ENCODE data around the gene OLFML2B. TPM values are rescaled to one million over a fixed set of nuclear protein-coding genes. Genes with fewer than 3 reads are reported as not detected.

The OLFML2B gene
- total and polyA plus RNA-seq, 2 of the 13 experiments (the other 11 are each of a cell fraction or from before 2014, with no cell fraction given): not detected

DNA sequence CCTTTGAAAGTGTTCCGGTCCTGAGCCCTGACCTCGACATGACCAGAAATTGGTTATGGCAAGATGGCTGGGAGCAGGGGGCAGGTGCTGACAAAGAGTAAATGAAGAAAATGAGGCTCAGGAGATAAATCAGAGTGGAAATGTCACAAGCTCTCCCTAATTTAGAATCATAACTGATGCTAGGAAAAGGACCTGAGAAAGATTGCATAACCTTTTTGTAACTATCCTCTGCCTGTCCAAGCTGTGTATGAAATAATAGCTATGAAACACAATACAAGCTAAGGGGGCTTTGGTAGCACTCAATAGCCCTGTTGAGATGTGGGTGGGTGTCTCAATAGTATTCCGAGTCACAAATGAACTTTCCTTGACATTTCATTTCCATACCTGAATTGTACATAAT is 32.9 kb upstream of the OLFML2B start:
- ChIA-PET CTCF (ENCODE audit: low intra/inter-chr PET ratio, low total read pairs) (interaction anchor here (1.3 to 3.3 kb wide), 3 partner anchors 156 to 336 kb away, joined by 4 to 37 read pairs (median 10); no protein-coding TSS in a partner anchor), POLR2A (interaction anchor here (1.0 to 1.2 kb wide), 2 partner anchors 12 to 219 kb away, joined by 4 read pairs; no protein-coding TSS in a partner anchor)
- no peaks in the 10 kb centered on the region for H4K20me1 ChIP-seq (ENCODE audit: insufficient read depth, low read length)
- 0 out of 2 replicates have a peak, but pooled peaks have one; percentile 4 for TF ChIP-seq SMAD1 (CRISPR knock-in tag; IDR thresholded peaks at IDR 0.05; ENCODE audit: borderline replicate concordance, low read depth)
- TF ChIP-seq POGK (CRISPR knock-in tag; conservative IDR thresholded peaks at IDR 0.05): no peak
- no peak for TF ChIP-seq FOXC1 (CRISPR knock-in tag; IDR thresholded peaks at IDR 0.05; ENCODE audit: borderline replicate concordance)
- 0 out of 2 replicates have a peak, but pooled peaks have one; percentile 34 for TF ChIP-seq CEBPB (IDR thresholded peaks at IDR 0.05; ENCODE audit: borderline replicate concordance, low read depth, low read length)
- TF ChIP-seq ETV6 (CRISPR knock-in tag; conservative IDR thresholded peaks at IDR 0.05): no peak
- no peak for ATAC-seq
- DNase-seq (ENCODE audit: low spot score): no peak
- H3K36me3 ChIP-seq (replicated peaks in 1 of 2; ENCODE audit: control insufficient read depth in 1 of 2, insufficient read depth in 2 of 2, low read length in 2 of 2): no peaks in the 10 kb centered on the region
- no peak overlapping the region for H3K27ac ChIP-seq (ENCODE audit: extremely low read length, insufficient read depth, low read length)
- H3K9ac ChIP-seq (ENCODE audit: insufficient read depth, low read depth, low read length): no peak overlapping the region
- in situ Hi-C loops (cut with HindIII; ENCODE audit: extremely low pct_ligation_motif_present, low pct_unique_long_range_greater_than_20kb) (loop anchor here (5.0 kb wide), 3 partner anchors 91 to 336 kb away; no protein-coding TSS in a partner anchor), intact Hi-C loops (cut with micrococcal nuclease; ENCODE audit: unreplicated experiment) (loop anchor here (1.0 to 5.0 kb wide), 5 partner anchors 140 to 570 kb away; partner anchors contain the start of gene UHMK1)
- H3K4me3 ChIP-seq (replicated peaks in 1 of 3; ENCODE audit: insufficient read depth in 1 of 3, low read depth in 2 of 3, low read length in 3 of 3): no peak overlapping the region
- BruUV-seq (replicated peaks): no TSS peak
- H3K4me2 ChIP-seq (ENCODE audit: low read depth, low read length): no peak overlapping the region
- peaks cover 16% of the 10 kb centered on the region for H3K4me1 ChIP-seq (ENCODE audit: insufficient read depth, low read length)
- H3K9me3 ChIP-seq (ENCODE audit: low read length): no peaks in the 10 kb centered on the region
- H3K27me3 ChIP-seq (ENCODE audit: control insufficient read depth in 1 of 2, insufficient read depth in 2 of 2, low read length in 2 of 2): no peaks in the 10 kb centered on the region
- no peak for FAIRE-seq
- no peaks in the 10 kb centered on the region for H3K79me2 ChIP-seq (ENCODE audit: insufficient read depth, low read length)
- H2AFZ ChIP-seq (ENCODE audit: low read length): no peak overlapping the region
- whole genome bisulfite sequencing (ENCODE audit: low lambda C conversion rate): 79% methylated on average over 3 of the region's 3 CpGs
